RWPE1 (cell line): Measurements from ENCODE around the gene RGS8.

ENCODE experiments used
- CTCF ChIA-PET: fragments of 350-600 bp; sonication (Branson Sonifier 250); formaldehyde crosslinking; extraction: SDS; loops from one replicate; lab custom pipeline; 2021; lab: Yijun Ruan, JAX
- POLR2A ChIA-PET: fragments of 400-600 bp; formaldehyde crosslinking; extraction: SDS; loops from one replicate; lab custom pipeline; 2020; ENCODE audit warnings: antibody characterized with exemption; ENCODE audit not compliant: low non-redundant PET; lab: Yijun Ruan, JAX
- DNase-seq: peaks from one replicate; pipeline ENCODE4 v3.0.0; 2012; ENCODE audit warnings: low spot score
- H3K27ac ChIP-seq: fragments of 450-650 bp; 2 replicates; pipeline ENCODE4 v1.5.1; 2017
- TF ChIP-seq, protein P1 (sequence below): fragments of 450-650 bp; conservative IDR thresholded peaks from 2 replicates; pipeline ENCODE4 v1.5.1; 2017; ENCODE audit warnings: low read depth, mild to moderate bottlenecking

The RGS8 gene

DNA sequence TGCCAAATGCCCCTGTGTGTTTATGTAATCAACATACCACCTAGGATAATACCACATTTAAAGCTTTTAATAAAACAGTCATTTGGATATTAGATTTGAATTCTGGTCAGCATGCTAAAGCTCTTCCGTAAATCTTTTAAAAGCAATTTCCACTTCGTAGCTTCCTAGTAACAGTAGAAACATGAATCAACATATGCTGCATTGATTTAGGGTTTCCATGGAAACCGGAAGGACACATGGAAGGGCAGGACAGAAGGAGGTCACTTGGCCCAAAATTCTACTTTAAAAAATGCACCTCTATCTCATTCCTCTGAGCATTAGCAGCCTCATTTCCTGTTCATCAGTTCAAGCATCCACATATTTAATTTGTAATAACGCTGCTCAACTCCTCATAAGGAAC, 8.1 kb downstream of the RGS8 start:
- no peak overlapping the region for H3K27ac ChIP-seq
- ChIA-PET POLR2A (no interaction called here), CTCF (interaction anchor here (0.7 kb wide), 1 partner anchor 81 kb away, joined by 3 read pairs; no protein-coding TSS in a partner anchor)
- no peak for DNase-seq
- TF ChIP-seq, protein P1, sequence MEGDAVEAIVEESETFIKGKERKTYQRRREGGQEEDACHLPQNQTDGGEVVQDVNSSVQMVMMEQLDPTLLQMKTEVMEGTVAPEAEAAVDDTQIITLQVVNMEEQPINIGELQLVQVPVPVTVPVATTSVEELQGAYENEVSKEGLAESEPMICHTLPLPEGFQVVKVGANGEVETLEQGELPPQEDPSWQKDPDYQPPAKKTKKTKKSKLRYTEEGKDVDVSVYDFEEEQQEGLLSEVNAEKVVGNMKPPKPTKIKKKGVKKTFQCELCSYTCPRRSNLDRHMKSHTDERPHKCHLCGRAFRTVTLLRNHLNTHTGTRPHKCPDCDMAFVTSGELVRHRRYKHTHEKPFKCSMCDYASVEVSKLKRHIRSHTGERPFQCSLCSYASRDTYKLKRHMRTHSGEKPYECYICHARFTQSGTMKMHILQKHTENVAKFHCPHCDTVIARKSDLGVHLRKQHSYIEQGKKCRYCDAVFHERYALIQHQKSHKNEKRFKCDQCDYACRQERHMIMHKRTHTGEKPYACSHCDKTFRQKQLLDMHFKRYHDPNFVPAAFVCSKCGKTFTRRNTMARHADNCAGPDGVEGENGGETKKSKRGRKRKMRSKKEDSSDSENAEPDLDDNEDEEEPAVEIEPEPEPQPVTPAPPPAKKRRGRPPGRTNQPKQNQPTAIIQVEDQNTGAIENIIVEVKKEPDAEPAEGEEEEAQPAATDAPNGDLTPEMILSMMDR = no peak

GRCh38 chr1:182674346-182675246, 9.8 kb downstream of the RGS8 start:
- CTCF ChIA-PET = no interaction called here
- DNase-seq = no peak
- POLR2A ChIA-PET = no interaction called here
- TF ChIP-seq, protein P1 = no peak
- no peak overlapping the region for H3K27ac ChIP-seq

DNA sequence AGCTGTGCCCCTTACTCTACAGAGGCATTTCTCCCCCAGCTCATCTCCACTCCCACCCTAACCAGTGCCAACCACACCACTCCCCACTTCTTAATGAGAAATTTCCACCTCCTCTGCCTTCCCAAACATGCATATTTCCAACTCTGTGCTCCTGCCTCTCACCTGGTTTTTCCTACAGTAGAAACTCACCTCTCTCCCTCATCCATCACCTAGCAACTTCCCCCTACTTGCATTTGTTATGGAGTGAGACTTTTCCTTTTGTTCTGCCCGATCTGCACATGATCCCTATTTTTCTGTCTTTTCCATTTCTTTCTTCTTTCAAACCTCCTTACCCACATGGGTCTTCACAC, 11.9 kb downstream of the RGS8 start:
- no peak overlapping the region for H3K27ac ChIP-seq
- no peak for DNase-seq
- ChIA-PET POLR2A (no interaction called here), CTCF (interaction anchor here (1.1 kb wide), 1 partner anchor 110 kb away, joined by 5 read pairs; no protein-coding TSS in a partner anchor)
- TF ChIP-seq, protein P1 = no peak

GRCh38 chr1:182671750-182672486, 12.5 kb downstream of the RGS8 start:
- no peak overlapping the region for H3K27ac ChIP-seq
- POLR2A ChIA-PET = no interaction called here
- DNase-seq = no peak
- TF ChIP-seq, protein P1 = no peak
- CTCF ChIA-PET = interaction anchor here (1.1 kb wide), 1 partner anchor 111 kb away, joined by 5 read pairs; no protein-coding TSS in a partner anchor

GRCh38 chr1:182670032-182670749, 14.2 kb downstream of the RGS8 start:
- DNase-seq = no peak
- ChIA-PET POLR2A (no interaction called here), CTCF (interaction anchor here (0.6 kb wide), 2 partner anchors 37 to 1304 kb away, joined by 3 read pairs; no protein-coding TSS in a partner anchor)
- TF ChIP-seq, protein P1 = no peak
- H3K27ac ChIP-seq = no peak overlapping the region

GRCh38 chr1:182669266-182669665, 15.1 kb downstream of the RGS8 start:
- TF ChIP-seq, protein P1 = no peak
- no peak for DNase-seq
- CTCF ChIA-PET = no interaction called here
- no peak overlapping the region for H3K27ac ChIP-seq
- POLR2A ChIA-PET = no interaction called here
